GM10266 (cell line): Measurements from ENCODE around the gene PRRT1.

Source experiments
- DNase-seq: peaks from one replicate; pipeline ENCODE4 v3.0.0; 2012; ENCODE audit errors: extremely low spot score
- TF ChIP-seq, protein P1 (sequence below): IDR thresholded peaks from 2 replicates; pipeline ENCODE4 v1.5.1; 2012; ENCODE audit warnings: mild to moderate bottlenecking, low read depth; ENCODE audit not compliant: control insufficient read depth, insufficient read depth; ENCODE audit errors: missing control alignments

PRRT1 gene

DNA sequence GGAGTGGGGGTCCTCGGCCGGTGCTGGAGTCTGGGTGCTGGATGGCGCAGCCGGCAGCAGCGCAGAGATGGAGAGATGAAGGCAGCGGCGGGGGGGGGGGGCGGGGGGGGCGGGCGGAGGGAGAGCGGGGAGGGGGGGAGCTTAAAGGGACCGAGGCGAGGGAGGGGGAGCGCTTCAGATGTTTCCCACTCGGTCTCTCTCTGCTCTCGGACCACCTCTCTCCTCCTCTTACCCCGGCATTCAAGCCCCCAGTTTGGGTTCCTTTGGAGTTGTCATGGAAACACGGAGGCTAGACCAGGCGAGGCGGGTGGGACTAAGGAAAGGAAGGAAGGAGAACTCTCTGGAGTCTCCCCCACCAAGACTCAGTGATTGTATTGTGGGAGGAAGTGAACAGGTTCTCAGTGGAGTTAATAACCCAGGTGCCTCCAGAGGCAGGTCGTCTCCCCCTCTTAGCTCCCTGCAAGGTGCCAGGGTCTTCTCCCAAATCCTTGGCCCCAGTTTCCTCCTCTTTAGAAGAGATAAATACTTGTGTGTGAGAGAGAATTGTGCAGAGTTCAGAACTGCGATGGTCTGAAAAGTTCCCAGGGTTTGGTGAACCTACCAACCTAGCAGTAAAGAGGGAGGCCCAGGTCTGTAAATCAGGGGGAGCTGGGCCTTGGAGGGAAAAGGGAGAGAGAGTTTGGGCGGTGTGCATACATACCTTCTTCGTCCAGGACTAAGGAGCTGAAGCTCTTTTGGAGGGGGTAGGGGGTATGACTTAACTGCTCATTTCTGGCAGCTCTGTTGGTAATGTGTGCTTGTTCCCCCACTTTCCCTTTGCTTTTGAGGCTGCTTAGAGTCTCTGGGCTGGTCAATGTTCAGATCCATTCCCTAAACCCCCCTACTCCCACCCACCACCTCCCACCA, at the start of gene PRRT1:
PRRT1 (minus strand) TSS at position 77 of the 906 bp plus-strand sequence. CDS start 112 bp downstream, outside the sequence.
- DNase-seq, result no peak
- TF ChIP-seq, protein P1, sequence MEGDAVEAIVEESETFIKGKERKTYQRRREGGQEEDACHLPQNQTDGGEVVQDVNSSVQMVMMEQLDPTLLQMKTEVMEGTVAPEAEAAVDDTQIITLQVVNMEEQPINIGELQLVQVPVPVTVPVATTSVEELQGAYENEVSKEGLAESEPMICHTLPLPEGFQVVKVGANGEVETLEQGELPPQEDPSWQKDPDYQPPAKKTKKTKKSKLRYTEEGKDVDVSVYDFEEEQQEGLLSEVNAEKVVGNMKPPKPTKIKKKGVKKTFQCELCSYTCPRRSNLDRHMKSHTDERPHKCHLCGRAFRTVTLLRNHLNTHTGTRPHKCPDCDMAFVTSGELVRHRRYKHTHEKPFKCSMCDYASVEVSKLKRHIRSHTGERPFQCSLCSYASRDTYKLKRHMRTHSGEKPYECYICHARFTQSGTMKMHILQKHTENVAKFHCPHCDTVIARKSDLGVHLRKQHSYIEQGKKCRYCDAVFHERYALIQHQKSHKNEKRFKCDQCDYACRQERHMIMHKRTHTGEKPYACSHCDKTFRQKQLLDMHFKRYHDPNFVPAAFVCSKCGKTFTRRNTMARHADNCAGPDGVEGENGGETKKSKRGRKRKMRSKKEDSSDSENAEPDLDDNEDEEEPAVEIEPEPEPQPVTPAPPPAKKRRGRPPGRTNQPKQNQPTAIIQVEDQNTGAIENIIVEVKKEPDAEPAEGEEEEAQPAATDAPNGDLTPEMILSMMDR, result no peak

DNA sequence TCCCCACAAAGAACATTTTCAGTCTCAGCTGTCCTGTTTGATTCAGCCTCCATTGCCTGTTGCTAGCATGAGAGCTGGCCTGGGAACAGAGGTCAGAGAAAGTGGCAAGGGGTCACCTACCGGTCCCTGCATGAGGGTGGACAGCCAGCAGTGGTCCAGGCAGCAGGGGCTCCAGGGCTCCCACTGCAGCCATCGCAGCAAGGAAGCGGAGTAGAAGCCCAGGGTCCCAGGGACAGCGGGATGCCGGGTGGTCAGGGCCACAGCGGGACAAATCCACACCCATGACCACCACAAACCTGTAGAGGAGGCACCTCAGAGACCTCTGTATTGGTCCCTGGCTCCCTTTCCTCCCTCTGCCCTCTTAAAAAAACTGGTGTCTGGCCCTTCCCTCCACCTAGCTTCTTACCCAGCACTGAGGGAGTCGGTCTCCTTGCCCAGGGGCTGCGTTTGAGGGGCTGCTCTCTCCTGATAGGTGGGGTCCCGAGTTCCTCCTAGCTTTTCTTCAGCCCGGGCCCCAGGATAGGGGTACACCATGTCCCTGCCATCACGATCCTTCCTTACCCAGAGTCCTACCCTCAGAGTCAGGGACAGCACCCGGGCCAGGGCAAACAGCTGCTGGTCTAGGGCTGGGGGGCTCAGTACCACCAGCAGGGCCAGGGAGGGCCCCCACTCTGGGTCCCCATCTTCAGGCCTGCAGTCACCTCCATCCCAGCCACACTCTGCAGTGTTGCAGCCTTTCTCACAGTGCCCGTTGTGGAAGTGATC, 49.2 kb upstream of the PRRT1 start:
- TF ChIP-seq, protein P1, result no peak
- DNase-seq, result no peak

DNA sequence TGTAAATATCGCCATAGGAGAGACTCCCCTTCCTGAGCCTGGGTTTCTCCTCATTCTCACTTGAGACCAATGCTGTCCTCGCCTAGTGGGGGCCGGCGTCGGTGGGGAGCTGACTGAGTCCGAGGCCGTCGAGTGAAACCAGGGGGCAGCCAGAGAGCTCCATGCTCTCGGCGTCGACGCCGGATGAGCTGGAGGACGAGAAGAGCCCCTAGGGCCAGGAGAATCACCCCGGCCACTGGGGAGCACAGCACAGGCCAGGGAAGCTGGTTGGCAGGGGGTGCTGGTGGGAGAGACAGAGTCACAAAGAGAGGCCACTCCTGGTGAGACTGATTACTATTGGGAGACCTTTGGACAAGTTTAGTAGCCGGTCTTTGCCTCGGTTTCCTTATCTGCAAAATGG, 47.1 kb upstream of the PRRT1 start:
- DNase-seq, result no peak
- TF ChIP-seq, protein P1, result no peak

DNA sequence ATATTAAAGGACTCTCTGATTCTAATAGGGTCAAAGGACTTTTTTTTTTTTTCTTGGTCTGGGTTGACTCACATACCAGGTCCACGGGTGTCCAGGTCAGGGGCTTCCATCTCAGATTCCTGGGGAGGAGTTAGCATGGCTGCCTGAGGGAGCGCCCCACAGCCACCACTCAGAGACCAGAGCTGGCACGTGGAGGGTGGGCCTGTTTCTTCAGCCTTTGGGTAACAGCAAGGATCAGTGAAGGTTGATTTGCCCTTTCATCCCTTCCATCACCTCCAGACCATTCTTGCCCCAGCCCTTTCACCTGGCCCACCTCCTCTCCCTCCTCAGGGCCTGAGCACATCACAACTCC, 46.6 kb upstream of the PRRT1 start:
- DNase-seq, result no peak
- TF ChIP-seq, protein P1, result no peak

DNA sequence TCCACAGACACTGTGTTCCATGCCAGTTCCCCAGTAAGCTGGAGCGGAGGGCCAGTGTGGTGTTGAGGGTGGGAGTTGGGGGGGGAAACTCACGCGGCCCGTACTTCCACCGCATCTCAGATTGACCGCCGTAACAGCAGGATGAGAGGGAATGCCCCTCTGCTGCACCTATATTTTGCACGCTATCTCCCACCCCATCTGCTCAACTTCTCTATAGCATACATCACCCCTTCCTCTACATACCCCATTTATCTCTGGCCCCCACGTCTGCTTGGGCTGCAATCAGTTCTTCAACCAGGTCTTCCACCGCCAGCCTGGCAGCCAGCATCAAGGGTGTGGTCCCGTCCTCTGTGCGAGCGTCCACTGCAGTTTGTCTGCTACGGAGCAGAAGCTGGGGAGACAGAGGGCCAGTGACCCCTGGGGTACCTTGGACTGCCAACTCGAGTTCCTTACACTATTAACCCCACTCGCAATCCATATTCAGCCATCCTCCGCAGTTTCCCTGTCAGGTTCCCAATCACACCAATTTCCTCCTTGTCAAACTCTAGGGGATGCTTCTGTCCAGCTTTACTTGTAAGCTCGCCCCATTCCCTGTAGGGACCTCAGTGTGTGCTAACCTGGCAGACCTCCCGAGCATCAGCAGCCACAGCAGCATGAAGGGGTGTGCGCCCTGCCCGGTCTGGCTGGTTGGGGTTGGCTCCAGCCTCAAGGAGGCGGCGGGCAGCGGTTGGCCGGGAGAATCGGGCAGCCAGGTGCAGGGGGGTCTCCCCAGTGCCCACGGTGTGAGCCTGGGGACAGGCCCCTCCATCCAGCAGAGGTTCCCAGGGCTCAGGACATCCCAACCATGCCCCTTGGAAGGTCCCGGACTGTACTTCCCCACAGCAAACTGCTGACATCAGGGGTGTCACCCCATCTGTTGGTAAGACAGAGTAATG, 45.2 kb upstream of the PRRT1 start:
- TF ChIP-seq, protein P1, result peak; percentile 22
- DNase-seq, result no peak

DNA sequence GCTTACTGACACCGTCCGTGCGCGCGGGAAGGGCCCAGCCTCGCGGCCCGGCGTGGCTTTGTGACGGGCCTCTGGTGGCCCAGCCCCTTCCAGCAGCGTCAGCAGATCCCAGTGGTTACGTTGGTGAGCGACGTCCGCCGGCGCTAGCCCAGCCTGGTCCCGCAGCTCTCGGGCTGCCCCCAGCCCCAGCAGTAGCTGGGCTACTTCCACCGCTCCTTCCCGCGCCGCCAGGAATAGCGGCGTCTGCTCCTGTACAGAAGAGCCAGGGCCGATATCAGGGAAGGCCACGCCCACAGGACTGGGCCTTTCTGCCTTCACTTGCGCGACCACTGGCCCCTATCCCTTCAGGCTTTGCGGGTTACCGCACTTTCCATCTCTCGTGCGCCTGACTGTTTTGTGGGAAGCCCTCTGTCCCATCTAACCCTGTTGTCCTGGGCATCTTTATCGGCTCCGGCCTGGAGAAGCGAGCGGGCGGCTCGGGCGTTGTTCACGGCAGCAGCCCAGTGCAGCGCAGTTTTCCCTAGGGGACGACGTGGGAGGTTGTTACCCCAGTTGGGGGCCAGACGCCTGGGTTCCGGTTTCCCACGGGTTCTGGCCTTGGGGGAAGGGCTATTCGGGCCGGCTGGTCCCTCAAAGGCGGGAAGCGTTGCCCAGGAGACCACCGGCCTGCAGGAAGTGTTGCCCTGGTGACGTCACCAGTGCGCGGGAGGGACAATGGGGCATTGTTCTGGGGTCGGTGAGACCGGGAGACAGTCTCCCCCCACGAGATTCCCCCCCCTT, 44.4 kb upstream of the PRRT1 start:
- TF ChIP-seq, protein P1, result no peak
- peak; percentile 84 for DNase-seq
